D341Med (cell line): ENCODE data around the gene ADK.

Experiments
- DNase-seq: peaks from one replicate; pipeline ENCODE4 v3.0.0; 2012; ENCODE audit warnings: low spot score

Gene ADK

GRCh38 chr10:74743401-74743800, 592.4 kb downstream of the ADK start:
- DNase-seq, result no peak

GRCh38 chr10:74745449-74745848, 594.4 kb downstream of the ADK start:
- no peak for DNase-seq

GRCh38 chr10:74746813-74747212, 595.8 kb downstream of the ADK start:
- DNase-seq, result no peak

- DNase-seq, result no peak
Observed at GRCh38 chr10:74748468-74749031, 597.5 kb downstream of the ADK start.

GRCh38 chr10:74750848-74751274, 599.8 kb downstream of the ADK start:
- no peak for DNase-seq

- no peak for DNase-seq
Observed at GRCh38 chr10:74752371-74753040, 601.5 kb downstream of the ADK start.

GRCh38 chr10:74753442-74754211, 602.6 kb downstream of the ADK start:
- no peak for DNase-seq

GRCh38 chr10:74754381-74754821, 603.4 kb downstream of the ADK start:
- no peak for DNase-seq

- DNase-seq, result no peak
Observed at GRCh38 chr10:74755273-74755672, 604.3 kb downstream of the ADK start.
